Common myeloid progenitor, CD34-positive (primary cell): ENCODE results near the gene GLP2R.
"Not testable (repeated sequence)": the region's sequence is repeated elsewhere in the genome, so short reads cannot be mapped to it uniquely, and the experiment has no call there.

Experiments
- CTCF ChIA-PET: fragments of 350-600 bp; sonication (Branson Sonifier 250); formaldehyde crosslinking; loops from one replicate; lab custom pipeline; 2021; ENCODE audit warnings: antibody characterized with exemption; lab: Charles Lee
- POLR2A ChIA-PET: fragments of 350-600 bp; sonication (Branson Sonifier 250); formaldehyde crosslinking; loops from one replicate; lab custom pipeline; 2021; ENCODE audit warnings: antibody characterized with exemption; lab: Charles Lee
- DNase-seq, 3 donors: peaks; one replicate each; pipeline versions ENCODE4 v3.0.0 to v3.0.0-alpha.2; 2013
- H3K27ac ChIP-seq, 2 experiments: 1 replicate in 1 of 2; 2 replicates in 1 of 2; pipeline ENCODE4 v1.7.0; 2013; ENCODE audit warnings: inconsistent platforms in 2 of 2, low read length in 2 of 2, mild to moderate bottlenecking in 2 of 2, low read depth in 1 of 2, moderate library complexity in 1 of 2; ENCODE audit not compliant: severe bottlenecking in 2 of 2, insufficient read depth in 1 of 2, poor library complexity in 1 of 2
- H3K27me3 ChIP-seq, 5 experiments: replicated peaks in 2 of 5; 1 replicate in 3 of 5; 2 replicates in 2 of 5; pipeline versions ENCODE4 v1.6.1 to v1.7.0; 2013; ENCODE audit warnings: low read length in 4 of 5, mild to moderate bottlenecking in 2 of 5, moderate library complexity in 2 of 5, inconsistent platforms in 1 of 5; ENCODE audit not compliant: insufficient read depth in 5 of 5, control insufficient read depth in 4 of 5
- H3K36me3 ChIP-seq, 4 experiments: 1 replicate in 2 of 4; 2 replicates in 2 of 4; pipeline versions ENCODE4 v1.6.1 to v1.7.0; 2013; ENCODE audit warnings: low read length in 3 of 4, control low read depth in 1 of 4, mild to moderate bottlenecking in 1 of 4; ENCODE audit not compliant: control insufficient read depth in 4 of 4, insufficient read depth in 4 of 4
- H3K4me1 ChIP-seq, 4 experiments: 1 replicate in 3 of 4; 2 replicates in 1 of 4; pipeline versions ENCODE4 v1.6.1 to v1.7.1; 2013; ENCODE audit warnings: low read length in 3 of 4, mild to moderate bottlenecking in 3 of 4, control low read depth in 1 of 4, inconsistent platforms in 1 of 4, moderate library complexity in 1 of 4; ENCODE audit not compliant: control insufficient read depth in 4 of 4, insufficient read depth in 4 of 4; ENCODE audit errors: control extremely low read depth in 1 of 4
- H3K4me3 ChIP-seq, 7 experiments: 1 replicate in 4 of 7; 2 replicates in 3 of 7; pipeline versions ENCODE4 v1.5.1 to v1.7.0; 2013; ENCODE audit warnings: mild to moderate bottlenecking in 7 of 7, low read length in 6 of 7, moderate library complexity in 6 of 7, inconsistent platforms in 2 of 7, low read depth in 2 of 7, control low read depth in 1 of 7; ENCODE audit not compliant: insufficient read depth in 4 of 7, control insufficient read depth in 1 of 7; ENCODE audit errors: extremely low read depth in 1 of 7
- H3K9me3 ChIP-seq, 5 experiments: 1 replicate in 4 of 5; 2 replicates in 1 of 5; pipeline versions ENCODE4 v1.6.1 to v1.7.1; 2013; ENCODE audit warnings: low read length in 4 of 5, mild to moderate bottlenecking in 2 of 5, inconsistent platforms in 1 of 5, low read depth in 1 of 5, moderate library complexity in 1 of 5; ENCODE audit not compliant: control insufficient read depth in 4 of 5, insufficient read depth in 2 of 5; ENCODE audit errors: control extremely low read depth in 1 of 5
- WGBS: methylation state at CpG from one replicate; pipeline ENCODE4 v1.1.5; 2013; ENCODE audit not compliant: insufficient coverage; 5-methylcytosine and 5-hydroxymethylcytosine counted together

The GLP2R gene

GRCh38 chr17:9918804-9919352, 93.2 kb downstream of the GLP2R start:
- Histone ChIP-seq H3K4me1 (no peaks in the 10 kb centered on the region), H3K4me3 (no peak overlapping the region), H3K27ac (no peak overlapping the region), H3K27me3 (no peaks in the 10 kb centered on the region), H3K36me3 (peaks cover 0 to 8% (median 4%) of the 10 kb centered on the region in 4 experiments), H3K9me3 (no peaks in the 10 kb centered on the region)
- POLR2A ChIA-PET = no interaction called here
- 100% methylated on average over 2 of the region's 5 CpGs for WGBS
- CTCF ChIA-PET = interaction anchor here (2.7 kb wide), 1 partner anchor 12 kb away, joined by 8 read pairs; no protein-coding TSS in a partner anchor
- DNase-seq = no peak

GRCh38 chr17:9921216-9921615, 95.5 kb downstream of the GLP2R start:
- POLR2A ChIA-PET = not testable (repeated sequence)

GRCh38 chr17:9922012-9922848, 96.5 kb downstream of the GLP2R start:
- Histone ChIP-seq H3K4me1 (no peaks in the 10 kb centered on the region), H3K27me3 (no peaks in the 10 kb centered on the region), H3K27ac (no peak overlapping the region), H3K9me3 (no peaks in the 10 kb centered on the region), H3K36me3 (peaks cover 0 to 10% (median 0%) of the 10 kb centered on the region in 4 experiments), H3K4me3 (no peak overlapping the region)
- ChIA-PET POLR2A (no interaction called here), CTCF (interaction anchor here (1.0 kb wide), 1 partner anchor 37 kb away, joined by 3 read pairs; no protein-coding TSS in a partner anchor)
- 100% methylated on average over 6 of the region's 14 CpGs for whole genome bisulfite sequencing
- no peak for DNase-seq

More at GRCh38 chr17:9921216-9921615, 95.5 kb downstream of the GLP2R start:
- not testable (repeated sequence) for H3K4me1 ChIP-seq, H3K9me3 ChIP-seq, DNase-seq, H3K27me3 ChIP-seq, H3K36me3 ChIP-seq, H3K27ac ChIP-seq, H3K4me3 ChIP-seq
- CTCF ChIA-PET = interaction anchor here (1.0 to 1.4 kb wide), 2 partner anchors 9 to 38 kb away, joined by 3 to 5 read pairs; no protein-coding TSS in a partner anchor
- 97% methylated on average over 13 of the region's 13 CpGs for WGBS

GRCh38 chr17:9924735-9925191, 99.0 kb downstream of the GLP2R start:
- no peaks in the 10 kb centered on the region for H3K27me3 ChIP-seq
- H3K27ac ChIP-seq = no peak overlapping the region
- 20% methylated on average over 5 of the region's 6 CpGs for WGBS
- POLR2A ChIA-PET = no interaction called here
- no peaks in the 10 kb centered on the region for H3K4me1 ChIP-seq
- no peak overlapping the region for H3K4me3 ChIP-seq
- peak; percentile 50 to 76 (median 66) for DNase-seq
- CTCF ChIA-PET = interaction anchor here (0.7 to 4.5 kb wide), 13 partner anchors 16 to 369 kb away, joined by 3 to 23 read pairs (median 4); no protein-coding TSS in a partner anchor
- H3K36me3 ChIP-seq = peaks cover 0 to 5% (median 0%) of the 10 kb centered on the region in 4 experiments
- H3K9me3 ChIP-seq = no peaks in the 10 kb centered on the region

- Histone ChIP-seq H3K36me3 (peaks cover 0 to 3% (median 0%) of the 10 kb centered on the region in 4 experiments), H3K9me3 (no peaks in the 10 kb centered on the region), H3K27ac (no peak overlapping the region), H3K4me1 (no peaks in the 10 kb centered on the region), H3K4me3 (no peak overlapping the region), H3K27me3 (no peaks in the 10 kb centered on the region)
- DNase-seq = no peak
- WGBS = 97% methylated on average over 11 of the region's 11 CpGs
- POLR2A ChIA-PET = no interaction called here
- CTCF ChIA-PET = interaction anchor here (0.9 to 4.5 kb wide), 11 partner anchors 15 to 421 kb away, joined by 3 to 23 read pairs (median 5); no protein-coding TSS in a partner anchor
Measured at GRCh38 chr17:9925457-9925856, 99.7 kb downstream of the GLP2R start.

- H3K27ac ChIP-seq = no peak overlapping the region
- H3K27me3 ChIP-seq = no peaks in the 10 kb centered on the region
- 92% methylated on average over 19 of the region's 21 CpGs for WGBS
- ChIA-PET CTCF (interaction anchor here (0.6 to 4.5 kb wide), 9 partner anchors 14 to 420 kb away, joined by 3 to 23 read pairs (median 5); no protein-coding TSS in a partner anchor), POLR2A (no interaction called here)
- no peak overlapping the region for H3K4me3 ChIP-seq
- H3K9me3 ChIP-seq = no peaks in the 10 kb centered on the region
- H3K36me3 ChIP-seq = peaks cover 0 to 2% (median 0%) of the 10 kb centered on the region in 4 experiments
- DNase-seq = no peak
- no peaks in the 10 kb centered on the region for H3K4me1 ChIP-seq
Measured at GRCh38 chr17:9926150-9926804, 100.6 kb downstream of the GLP2R start.
